NCI-H2171 treated with DMSO at 0.1 percent for 48 hours (cell line): ENCODE measurements around the gene RHO.

Experiments
- DNase-seq: peaks from one replicate; lab custom pipeline; 2025; lab: John Stamatoyannopoulos, UW

The RHO gene

GRCh38 chr3:129519896-129520715, 8.3 kb upstream of the RHO start:
- no peak for DNase-seq

GRCh38 chr3:129520960-129521359, 7.5 kb upstream of the RHO start:
- peak; percentile 45 for DNase-seq

DNA sequence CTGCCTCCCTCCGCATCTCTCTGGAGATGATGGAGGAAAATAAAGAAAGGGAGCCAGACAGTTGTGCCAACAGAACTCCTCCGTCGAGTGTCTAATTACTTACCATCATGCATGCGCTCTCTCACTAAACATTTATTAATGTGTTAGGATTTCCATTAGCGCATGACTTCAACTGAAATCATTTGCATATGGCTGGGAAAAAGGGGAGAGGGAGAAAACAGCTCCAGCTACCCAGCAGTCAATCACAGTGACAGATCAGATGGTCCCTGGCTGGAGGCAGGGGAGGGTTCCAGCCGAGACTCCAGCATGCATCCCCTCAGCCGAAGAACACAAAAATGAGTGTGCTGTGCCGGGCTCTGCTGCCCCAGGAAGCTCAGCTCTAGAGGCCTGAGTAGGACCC, 6.8 kb upstream of the RHO start:
- DNase-seq, result peak; percentile 76

GRCh38 chr3:129522953-129523352, 5.5 kb upstream of the RHO start:
- DNase-seq, result no peak

DNA sequence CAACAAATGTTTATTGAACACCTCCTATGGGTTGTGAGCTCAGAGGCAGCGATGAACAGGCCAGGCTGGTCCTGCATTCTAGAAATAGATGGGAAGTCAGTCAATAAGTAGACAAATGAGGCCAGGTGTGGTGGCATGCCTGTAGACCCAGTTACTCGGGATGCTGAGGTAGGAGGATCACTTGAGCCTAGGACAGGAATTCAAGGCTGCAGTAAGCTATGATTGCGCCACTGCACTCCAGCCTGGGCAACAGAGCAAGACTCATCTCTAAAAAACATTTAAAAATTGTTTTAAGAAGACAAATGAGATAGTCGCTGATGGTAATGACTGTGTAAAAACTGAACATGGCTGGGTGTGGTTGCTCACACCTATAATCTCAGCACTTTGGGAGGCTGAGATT, 4.4 kb upstream of the RHO start:
- DNase-seq, result no peak

- DNase-seq, result no peak
Observed at GRCh38 chr3:129525341-129525968, 3.0 kb upstream of the RHO start.

- DNase-seq, result no peak
Observed at GRCh38 chr3:129526121-129526900, 2.1 kb upstream of the RHO start.

- DNase-seq, result no peak
Observed at GRCh38 chr3:129527262-129527661, 1.2 kb upstream of the RHO start.

- DNase-seq, result no peak
Observed at GRCh38 chr3:129529436-129530210, 1.2 kb downstream of the RHO start.

DNA sequence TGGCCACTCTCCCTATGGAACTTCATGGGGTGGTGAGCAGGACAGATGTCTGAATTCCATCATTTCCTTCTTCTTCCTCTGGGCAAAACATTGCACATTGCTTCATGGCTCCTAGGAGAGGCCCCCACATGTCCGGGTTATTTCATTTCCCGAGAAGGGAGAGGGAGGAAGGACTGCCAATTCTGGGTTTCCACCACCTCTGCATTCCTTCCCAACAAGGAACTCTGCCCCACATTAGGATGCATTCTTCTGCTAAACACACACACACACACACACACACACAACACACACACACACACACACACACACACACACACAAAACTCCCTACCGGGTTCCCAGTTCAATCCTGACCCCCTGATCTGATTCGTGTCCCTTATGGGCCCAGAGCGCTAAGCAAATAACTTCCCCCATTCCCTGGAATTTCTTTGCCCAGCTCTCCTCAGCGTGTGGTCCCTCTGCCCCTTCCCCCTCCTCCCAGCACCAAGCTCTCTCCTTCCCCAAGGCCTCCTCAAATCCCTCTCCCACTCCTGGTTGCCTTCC, 1.9 kb downstream of the RHO start:
- DNase-seq, result no peak

DNA sequence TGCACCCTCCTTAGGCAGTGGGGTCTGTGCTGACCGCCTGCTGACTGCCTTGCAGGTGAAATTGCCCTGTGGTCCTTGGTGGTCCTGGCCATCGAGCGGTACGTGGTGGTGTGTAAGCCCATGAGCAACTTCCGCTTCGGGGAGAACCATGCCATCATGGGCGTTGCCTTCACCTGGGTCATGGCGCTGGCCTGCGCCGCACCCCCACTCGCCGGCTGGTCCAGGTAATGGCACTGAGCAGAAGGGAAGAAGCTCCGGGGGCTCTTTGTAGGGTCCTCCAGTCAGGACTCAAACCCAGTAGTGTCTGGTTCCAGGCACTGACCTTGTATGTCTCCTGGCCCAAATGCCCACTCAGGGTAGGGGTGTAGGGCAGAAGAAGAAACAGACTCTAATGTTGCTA, 2.4 kb downstream of the RHO start:
- no peak for DNase-seq

- no peak for DNase-seq
Observed at GRCh38 chr3:129531699-129532098, 3.3 kb downstream of the RHO start.

DNA sequence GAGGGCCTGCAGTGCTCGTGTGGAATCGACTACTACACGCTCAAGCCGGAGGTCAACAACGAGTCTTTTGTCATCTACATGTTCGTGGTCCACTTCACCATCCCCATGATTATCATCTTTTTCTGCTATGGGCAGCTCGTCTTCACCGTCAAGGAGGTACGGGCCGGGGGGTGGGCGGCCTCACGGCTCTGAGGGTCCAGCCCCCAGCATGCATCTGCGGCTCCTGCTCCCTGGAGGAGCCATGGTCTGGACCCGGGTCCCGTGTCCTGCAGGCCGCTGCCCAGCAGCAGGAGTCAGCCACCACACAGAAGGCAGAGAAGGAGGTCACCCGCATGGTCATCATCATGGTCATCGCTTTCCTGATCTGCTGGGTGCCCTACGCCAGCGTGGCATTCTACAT, 3.8 kb downstream of the RHO start:
- no peak for DNase-seq

DNA sequence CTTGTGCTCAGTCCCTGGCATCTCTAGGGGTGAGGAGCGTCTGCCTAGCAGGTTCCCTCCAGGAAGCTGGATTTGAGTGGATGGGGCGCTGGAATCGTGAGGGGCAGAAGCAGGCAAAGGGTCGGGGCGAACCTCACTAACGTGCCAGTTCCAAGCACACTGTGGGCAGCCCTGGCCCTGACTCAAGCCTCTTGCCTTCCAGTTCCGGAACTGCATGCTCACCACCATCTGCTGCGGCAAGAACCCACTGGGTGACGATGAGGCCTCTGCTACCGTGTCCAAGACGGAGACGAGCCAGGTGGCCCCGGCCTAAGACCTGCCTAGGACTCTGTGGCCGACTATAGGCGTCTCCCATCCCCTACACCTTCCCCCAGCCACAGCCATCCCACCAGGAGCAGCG, 5.0 kb downstream of the RHO start:
- no peak for DNase-seq

- no peak for DNase-seq
Observed at GRCh38 chr3:129534428-129535027, 6.1 kb downstream of the RHO start.

DNA sequence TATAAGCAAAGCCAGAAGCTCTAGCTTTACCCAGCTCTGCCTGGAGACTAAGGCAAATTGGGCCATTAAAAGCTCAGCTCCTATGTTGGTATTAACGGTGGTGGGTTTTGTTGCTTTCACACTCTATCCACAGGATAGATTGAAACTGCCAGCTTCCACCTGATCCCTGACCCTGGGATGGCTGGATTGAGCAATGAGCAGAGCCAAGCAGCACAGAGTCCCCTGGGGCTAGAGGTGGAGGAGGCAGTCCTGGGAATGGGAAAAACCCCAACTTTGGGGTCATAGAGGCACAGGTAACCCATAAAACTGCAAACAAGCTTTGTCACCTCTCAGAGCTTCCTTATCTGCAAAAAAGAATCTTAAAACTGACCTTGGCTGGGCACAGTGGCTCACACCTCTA, 6.6 kb downstream of the RHO start:
- no peak for DNase-seq

DNA sequence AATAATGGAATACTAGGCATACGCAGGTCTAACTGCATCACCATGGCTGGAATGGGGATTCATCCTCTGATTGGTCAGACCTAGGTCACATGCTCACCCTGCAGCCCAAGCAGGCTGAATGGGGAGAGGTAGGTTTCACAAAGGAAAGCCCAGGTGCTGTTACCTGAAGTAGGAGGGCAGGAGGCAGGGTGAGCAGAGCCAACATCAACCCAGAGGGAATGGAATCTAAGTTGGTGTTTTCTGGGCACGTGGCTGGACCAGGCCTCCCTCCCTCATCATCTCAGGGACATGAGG, 7.9 kb downstream of the RHO start:
- no peak for DNase-seq

GRCh38 chr3:129536804-129537203, 8.4 kb downstream of the RHO start:
- DNase-seq, result no peak

DNA sequence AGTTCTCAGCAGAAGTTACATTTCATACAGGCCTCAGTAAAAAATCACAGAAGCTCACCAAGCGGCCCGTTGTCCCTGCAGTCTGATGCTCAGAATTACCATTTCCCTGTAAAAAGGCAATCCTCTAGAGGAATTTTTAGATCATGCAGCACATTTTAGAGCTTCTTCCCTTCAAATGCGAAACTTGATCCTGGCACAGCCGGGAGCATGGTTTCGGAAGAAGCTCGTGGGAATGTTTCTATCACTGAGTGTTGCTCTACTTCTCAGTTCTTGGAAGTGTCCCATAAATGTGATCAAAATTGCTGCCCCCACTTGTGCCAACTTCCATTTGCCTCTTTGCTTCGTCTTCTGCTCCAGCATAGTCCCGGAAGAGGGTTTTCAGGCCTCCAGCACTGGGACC, 10.8 kb downstream of the RHO start:
- DNase-seq, result peak; percentile 19

DNA sequence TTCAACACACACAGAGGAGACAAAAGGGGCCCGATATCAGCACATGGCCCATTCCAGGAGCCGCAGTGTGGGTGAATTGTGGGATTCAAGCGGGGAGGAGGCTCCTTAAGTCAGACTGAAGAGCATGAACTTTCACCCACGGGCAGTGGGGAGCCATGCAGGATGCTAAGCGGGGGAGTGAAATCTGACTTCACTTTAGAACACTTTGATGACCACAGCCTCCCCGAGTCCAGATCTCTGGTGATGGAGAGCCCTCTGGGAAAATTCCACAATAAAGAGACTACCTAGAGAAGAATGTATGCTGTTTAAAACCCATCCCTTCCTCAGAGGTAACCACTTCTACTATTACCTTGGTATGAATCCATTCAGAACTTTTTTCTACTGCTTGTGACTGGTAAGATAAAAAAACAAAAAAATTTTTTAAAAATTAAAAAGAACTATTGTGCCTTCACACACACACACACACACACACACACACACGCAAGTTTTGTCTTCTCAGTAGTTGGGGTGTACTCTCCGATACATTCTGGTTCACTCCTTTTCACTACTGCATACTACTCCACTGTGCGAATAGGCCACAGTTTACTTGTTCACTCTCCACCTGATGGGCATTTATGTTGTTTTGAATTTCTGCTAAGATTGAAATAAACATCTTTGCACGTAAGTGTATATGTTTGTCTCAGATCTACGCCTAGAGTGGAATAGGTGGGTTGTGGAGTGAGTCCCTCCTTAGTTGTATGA, 12.5 kb downstream of the RHO start:
- no peak for DNase-seq

DNA sequence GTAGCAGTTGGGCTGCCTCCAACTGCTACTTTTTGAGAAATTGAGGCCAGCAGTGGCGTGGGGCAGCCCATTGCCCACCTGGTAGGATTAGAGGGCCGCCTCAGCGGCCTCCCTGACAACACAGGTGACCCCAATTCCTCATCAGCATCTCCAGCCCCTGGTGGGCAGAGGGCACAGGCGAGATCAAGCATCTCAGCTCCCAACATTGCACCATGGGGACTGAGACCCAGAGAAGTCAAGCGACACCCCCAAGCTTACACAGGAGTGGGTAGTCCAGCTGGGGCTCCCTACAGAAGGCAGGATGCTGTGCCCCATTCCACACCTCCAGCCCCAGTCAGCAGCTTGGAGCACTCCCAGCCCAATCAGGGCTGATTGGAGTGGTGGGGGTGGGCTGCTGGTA, 14.3 kb downstream of the RHO start:
- DNase-seq, result no peak
